ENCODE data around the gene UNC5B.

GRCh38 chr10:71259282-71259681, 46.9 kb downstream of the UNC5B start:
- TF ChIP-seq POLR2A (IDR thresholded peaks at IDR 0.05; ENCODE audit: low read depth, low read length) (no peak), PAX5 (IDR thresholded peaks at IDR 0.05; ENCODE audit: insufficient read depth, low read length, severe bottlenecking) (no peak), TAF1 (IDR thresholded peaks at IDR 0.05; ENCODE audit: low read depth, low read length) (no peak)
